ENCODE results near the gene DOCK7. TPM values are rescaled to one million over a fixed set of nuclear protein-coding genes. Genes with fewer than 3 reads are reported as not detected.

Gene DOCK7
- total RNA-seq, 1 donor from 2014 or later, result 20.8 TPM

DNA sequence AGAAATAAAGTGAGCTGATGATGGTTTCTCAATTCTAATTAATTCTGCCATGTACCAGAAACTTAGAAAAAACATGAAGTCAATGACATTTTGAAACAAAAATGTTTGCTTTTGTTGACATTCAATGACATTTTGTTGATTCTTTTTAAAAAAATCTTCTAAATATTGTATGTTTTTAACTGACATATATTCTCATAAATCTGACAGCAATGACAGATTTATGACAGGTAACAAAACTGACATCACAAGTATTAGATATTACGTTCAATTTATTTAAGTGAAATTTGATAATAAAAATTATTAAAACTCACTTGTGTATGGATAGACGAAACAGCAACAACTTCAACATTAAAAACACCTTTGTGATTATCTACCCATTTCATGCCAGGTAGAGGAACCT lies 126.9 kb downstream of the DOCK7 start:
- no peaks in the 10 kb centered on the region for H3K36me3 ChIP-seq (ENCODE audit: control insufficient read depth, insufficient read depth, low read length)
- FAIRE-seq (no peak), DNase-seq (ENCODE audit: low read depth) (no peak)
- H3K27me3 ChIP-seq (ENCODE audit: control insufficient read depth, insufficient read depth, low read length), result no peaks in the 10 kb centered on the region
- no peak overlapping the region for H3K4me3 ChIP-seq (ENCODE audit: low read depth, low read length)
- TF ChIP-seq, protein P1, sequence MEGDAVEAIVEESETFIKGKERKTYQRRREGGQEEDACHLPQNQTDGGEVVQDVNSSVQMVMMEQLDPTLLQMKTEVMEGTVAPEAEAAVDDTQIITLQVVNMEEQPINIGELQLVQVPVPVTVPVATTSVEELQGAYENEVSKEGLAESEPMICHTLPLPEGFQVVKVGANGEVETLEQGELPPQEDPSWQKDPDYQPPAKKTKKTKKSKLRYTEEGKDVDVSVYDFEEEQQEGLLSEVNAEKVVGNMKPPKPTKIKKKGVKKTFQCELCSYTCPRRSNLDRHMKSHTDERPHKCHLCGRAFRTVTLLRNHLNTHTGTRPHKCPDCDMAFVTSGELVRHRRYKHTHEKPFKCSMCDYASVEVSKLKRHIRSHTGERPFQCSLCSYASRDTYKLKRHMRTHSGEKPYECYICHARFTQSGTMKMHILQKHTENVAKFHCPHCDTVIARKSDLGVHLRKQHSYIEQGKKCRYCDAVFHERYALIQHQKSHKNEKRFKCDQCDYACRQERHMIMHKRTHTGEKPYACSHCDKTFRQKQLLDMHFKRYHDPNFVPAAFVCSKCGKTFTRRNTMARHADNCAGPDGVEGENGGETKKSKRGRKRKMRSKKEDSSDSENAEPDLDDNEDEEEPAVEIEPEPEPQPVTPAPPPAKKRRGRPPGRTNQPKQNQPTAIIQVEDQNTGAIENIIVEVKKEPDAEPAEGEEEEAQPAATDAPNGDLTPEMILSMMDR (IDR thresholded peaks at IDR 0.05; ENCODE audit: insufficient read depth, low read length, severe bottlenecking), result no peak

DNA sequence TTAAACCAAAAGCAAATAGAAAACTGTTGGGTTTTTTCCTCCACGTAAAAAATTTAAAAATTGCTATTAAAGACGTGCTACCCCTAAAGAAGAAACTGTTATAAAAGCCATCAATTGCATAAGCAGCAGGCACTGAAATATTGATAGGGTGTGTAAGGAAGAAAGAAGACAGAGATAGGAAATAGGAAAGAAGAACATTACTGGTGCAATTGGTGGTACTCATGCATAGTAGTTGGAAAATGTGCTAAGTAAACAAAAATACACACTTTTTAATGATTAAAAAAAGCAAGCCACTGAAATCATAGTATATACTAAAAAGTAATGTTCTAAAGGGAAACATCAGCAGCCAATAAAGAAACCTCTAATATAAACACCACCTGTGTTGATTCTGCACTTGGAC lies 143.6 kb downstream of the DOCK7 start:
- Histone ChIP-seq H3K27me3 (ENCODE audit: control insufficient read depth, insufficient read depth, low read length) (no peaks in the 10 kb centered on the region), H3K4me3 (ENCODE audit: low read depth, low read length) (no peak overlapping the region), H3K36me3 (ENCODE audit: control insufficient read depth, insufficient read depth, low read length) (no peaks in the 10 kb centered on the region)
- TF ChIP-seq, protein P1 (IDR thresholded peaks at IDR 0.05; ENCODE audit: insufficient read depth, low read length, severe bottlenecking), result no peak
- FAIRE-seq, result no peak
- DNase-seq (ENCODE audit: low read depth), result no peak

DNA sequence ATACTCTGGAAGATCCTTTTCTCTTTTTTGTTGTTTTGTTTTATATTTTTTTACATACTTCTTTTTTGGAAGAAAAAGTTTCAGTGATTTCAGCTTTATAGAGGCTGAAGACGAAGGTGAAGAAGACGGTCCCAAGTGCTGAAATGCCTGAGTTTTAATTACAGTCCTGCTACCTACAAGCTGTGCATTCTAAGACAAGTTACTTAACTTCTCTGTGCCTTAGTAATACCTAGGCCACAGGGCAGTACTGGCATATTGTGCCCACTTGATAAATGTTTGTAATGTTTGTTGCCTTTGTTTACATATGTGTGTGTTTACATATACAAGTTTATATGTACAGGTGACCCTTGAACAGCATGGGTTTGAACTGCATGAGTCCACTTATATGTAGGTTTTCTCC lies 147.1 kb downstream of the DOCK7 start:
- TF ChIP-seq, protein P1 (IDR thresholded peaks at IDR 0.05; ENCODE audit: insufficient read depth, low read length, severe bottlenecking), result no peak
- no peak overlapping the region for H3K4me3 ChIP-seq (ENCODE audit: low read depth, low read length)
- DNase-seq (ENCODE audit: low read depth), result no peak
- H3K36me3 ChIP-seq (ENCODE audit: control insufficient read depth, insufficient read depth, low read length), result peaks cover 1% of the 10 kb centered on the region
- FAIRE-seq, result no peak
- H3K27me3 ChIP-seq (ENCODE audit: control insufficient read depth, insufficient read depth, low read length), result no peaks in the 10 kb centered on the region

DNA sequence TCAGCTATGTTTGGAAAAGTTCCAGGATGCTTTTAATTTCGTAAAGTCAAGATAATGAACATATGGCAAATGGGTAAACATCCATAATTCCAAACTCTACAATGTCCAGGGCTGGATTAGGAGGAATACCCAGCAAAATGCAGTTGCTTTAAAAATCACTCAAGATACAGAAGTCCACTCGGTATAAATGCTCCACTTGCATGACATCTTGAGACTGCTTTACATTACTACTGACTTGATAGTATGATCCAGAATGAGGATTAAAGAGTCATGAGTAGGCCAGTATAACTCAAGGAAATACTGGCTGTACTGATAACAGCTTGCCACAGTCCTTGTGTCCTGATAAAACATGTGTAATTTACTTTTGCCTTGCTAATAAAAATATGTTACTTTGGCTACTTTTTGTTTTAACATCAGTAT lies 149.1 kb downstream of the DOCK7 start:
- no peak for FAIRE-seq
- H3K36me3 ChIP-seq (ENCODE audit: control insufficient read depth, insufficient read depth, low read length), result peaks cover 1% of the 10 kb centered on the region
- no peak overlapping the region for H3K4me3 ChIP-seq (ENCODE audit: low read depth, low read length)
- no peak for DNase-seq (ENCODE audit: low read depth)
- TF ChIP-seq, protein P1 (IDR thresholded peaks at IDR 0.05; ENCODE audit: insufficient read depth, low read length, severe bottlenecking), result no peak
- H3K27me3 ChIP-seq (ENCODE audit: control insufficient read depth, insufficient read depth, low read length), result no peaks in the 10 kb centered on the region

DNA sequence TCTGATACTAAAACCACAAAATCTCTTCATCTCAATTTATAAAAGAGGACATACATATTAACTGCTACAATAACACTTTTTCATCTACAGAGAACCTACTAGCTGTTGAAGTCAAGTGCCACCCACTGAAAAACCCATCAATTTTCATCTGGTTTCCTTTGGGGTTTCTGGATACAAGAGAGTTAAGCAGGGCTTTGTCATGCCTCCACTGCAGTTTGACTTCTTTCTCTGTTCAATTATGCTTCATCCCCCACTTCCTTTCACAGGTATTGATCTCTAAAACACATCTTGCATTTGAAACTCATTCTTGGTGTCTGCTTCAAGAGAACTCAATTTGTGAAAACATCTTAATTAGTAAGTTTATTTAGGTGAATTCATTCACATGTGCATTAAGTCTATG lies 151.3 kb downstream of the DOCK7 start:
- Histone ChIP-seq H3K4me3 (ENCODE audit: low read depth, low read length) (no peak overlapping the region), H3K27me3 (ENCODE audit: control insufficient read depth, insufficient read depth, low read length) (no peaks in the 10 kb centered on the region), H3K36me3 (ENCODE audit: control insufficient read depth, insufficient read depth, low read length) (peaks cover 1% of the 10 kb centered on the region)
- TF ChIP-seq, protein P1 (IDR thresholded peaks at IDR 0.05; ENCODE audit: insufficient read depth, low read length, severe bottlenecking), result no peak
- FAIRE-seq, result no peak
- DNase-seq (ENCODE audit: low read depth), result no peak

DNA sequence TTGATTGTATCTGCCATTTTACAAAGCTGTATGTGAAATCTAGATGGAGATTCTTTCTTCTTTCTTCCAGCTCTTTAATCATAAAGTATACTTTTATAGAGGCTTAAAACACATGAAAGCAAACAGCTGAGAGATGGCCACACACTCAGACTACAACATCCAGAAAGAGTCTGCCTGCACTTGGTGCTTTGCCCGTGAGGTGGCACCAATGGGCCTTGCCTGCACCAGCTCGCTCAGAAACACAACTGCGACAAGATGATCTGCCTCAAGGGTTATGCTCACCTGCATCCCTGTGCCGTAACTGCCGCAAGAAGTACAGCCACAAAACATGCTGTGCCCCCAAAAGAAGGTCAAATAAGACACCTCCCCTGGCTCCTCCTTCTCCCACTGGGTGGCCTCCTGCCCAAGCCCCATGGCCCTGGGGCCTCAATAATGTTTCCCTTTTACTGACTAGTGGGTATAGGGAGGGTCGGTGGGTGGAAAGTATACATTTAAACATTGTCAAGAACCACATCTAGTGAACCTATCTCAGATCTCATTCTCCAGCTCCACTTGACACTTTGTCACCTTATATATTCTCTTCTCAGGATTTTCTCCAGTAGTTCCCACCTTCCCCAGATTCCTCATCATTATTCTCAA lies 157.6 kb downstream of the DOCK7 start:
- DNase-seq (ENCODE audit: low read depth) (peak; percentile 45), FAIRE-seq (no peak)
- Histone ChIP-seq H3K4me3 (ENCODE audit: low read depth, low read length) (no peak overlapping the region), H3K27me3 (ENCODE audit: control insufficient read depth, insufficient read depth, low read length) (no peaks in the 10 kb centered on the region), H3K36me3 (ENCODE audit: control insufficient read depth, insufficient read depth, low read length) (no peaks in the 10 kb centered on the region)
- TF ChIP-seq, protein P1 (IDR thresholded peaks at IDR 0.05; ENCODE audit: insufficient read depth, low read length, severe bottlenecking), result peak; percentile 91
